ENCODE results near the gene OSBPL5.

- TF ChIP-seq CTCF (IDR thresholded peaks at IDR 0.05) (no peak), POLR2A (IDR thresholded peaks at IDR 0.05) (no peak)
Measured at GRCh38 chr11:3186166-3186953, 21.2 kb upstream of the OSBPL5 start.
